Measurements from ENCODE around the gene GNPTAB. TPM values are rescaled to one million over a fixed set of nuclear protein-coding genes. Genes with fewer than 3 reads are reported as not detected.
A peak's percentile ranks its signal among the peaks of the same experiment; 100 is the strongest.
"Not testable (repeated sequence)": the region's sequence is repeated elsewhere in the genome, so short reads cannot be mapped to it uniquely, and the experiment has no call there.

GNPTAB gene
- 139 TPM for total RNA-seq

GRCh38 chr12:101830367-101831325 is at the start of gene GNPTAB:
GNPTAB (minus strand) TSS chr12:101830959; CDS start chr12:101830675, 284 bp downstream.
- FAIRE-seq (no peak), DNase-seq (ENCODE audit: low spot score in 2 of 2) (peak; percentile 88 to 91)

- FAIRE-seq (no peak), DNase-seq (ENCODE audit: low spot score in 2 of 2) (peak in 1 of 2 donors; percentile 11)
Measured at GRCh38 chr12:101878243-101878821, 47.6 kb upstream of the GNPTAB start.

- DNase-seq (ENCODE audit: low spot score in 2 of 2) (peak in 1 of 2 donors; percentile 31), FAIRE-seq (no peak)
Measured at GRCh38 chr12:101877806-101878242, 47.1 kb upstream of the GNPTAB start.

DNA sequence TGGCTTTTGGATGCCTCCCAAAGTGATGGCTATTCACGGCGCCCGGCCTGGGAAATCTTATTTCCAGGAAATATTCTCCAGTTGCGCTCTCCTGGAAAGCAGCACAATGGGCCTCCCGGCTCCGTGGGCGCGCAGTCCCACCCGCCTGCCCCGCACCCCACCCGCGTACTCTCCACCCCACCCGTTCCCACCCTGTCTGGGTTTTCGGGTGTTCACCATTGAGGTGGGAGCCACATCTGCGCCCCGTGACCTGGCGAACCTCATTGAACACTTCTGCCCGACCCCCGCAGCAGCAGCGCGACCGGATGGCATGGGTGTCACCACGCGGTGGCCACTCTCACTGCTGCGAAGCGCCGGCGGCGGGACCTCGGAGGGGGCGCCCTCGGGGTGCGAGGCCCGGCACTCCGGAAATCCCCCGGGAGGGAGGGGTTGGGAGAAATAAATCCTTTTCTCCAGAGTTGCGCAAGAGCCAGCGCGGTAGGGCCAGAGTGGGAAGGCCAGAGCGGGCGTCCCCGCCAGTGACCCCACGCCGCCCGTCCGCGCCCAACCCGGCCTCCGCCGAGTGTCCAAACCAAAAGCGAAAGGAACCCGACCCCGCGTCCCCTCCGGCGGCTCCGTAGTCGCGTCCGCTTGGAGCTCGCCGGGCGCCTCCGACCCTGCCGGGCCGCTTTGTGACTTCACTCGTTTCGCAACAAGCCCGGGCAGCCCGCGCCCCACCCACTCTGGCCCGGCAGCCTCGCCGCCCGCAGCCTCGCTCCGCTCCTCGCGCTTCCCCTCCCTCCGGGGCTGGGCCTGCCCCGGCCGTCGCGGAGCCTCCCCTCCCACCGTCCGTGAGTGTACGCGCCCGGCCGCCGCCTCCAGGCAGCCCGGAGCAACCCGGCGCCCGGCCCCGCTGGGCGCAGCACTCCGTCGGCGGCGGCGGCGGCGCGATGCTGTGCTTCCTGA is 46.4 kb upstream of the GNPTAB start, which contains the start of gene DRAM1:
Gene DRAM1, plus strand, starts transcription at position 720 of the 945 bp plus-strand sequence. Its CDS starts 210 bp downstream, at position 930.
- DNase-seq (ENCODE audit: low spot score in 2 of 2) (peak; percentile 73 to 79), FAIRE-seq (no peak)

DNA sequence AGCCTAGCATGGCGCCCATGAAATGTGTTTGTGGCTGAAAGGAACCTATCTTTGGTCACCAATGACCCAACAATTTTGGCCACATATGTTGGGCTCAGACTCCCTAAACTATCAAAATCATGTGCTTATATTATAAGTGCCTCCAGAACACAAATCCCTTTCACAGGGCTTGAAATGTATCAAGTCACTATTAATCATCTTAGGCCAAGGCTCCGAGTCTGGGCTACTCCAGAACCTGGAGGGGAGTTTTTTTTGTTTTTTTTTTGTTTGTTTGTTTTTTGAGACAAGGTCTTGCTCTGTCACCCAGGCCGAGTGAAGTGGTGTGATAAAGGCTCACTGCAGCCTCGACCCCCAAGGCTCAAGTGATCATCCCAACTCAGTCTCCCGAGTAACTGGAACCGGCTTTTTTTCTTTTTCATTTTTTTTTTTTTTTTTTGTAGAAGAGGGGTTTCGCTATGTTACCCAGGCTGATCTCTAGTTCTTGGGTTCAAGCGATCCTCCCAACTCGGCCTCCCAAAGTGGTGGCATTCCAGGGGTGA is 45.6 kb upstream of the GNPTAB start:
- FAIRE-seq, result no peak
- DNase-seq (ENCODE audit: low spot score in 2 of 2), result peak in 1 of 2 donors; percentile 3

- DNase-seq (ENCODE audit: low spot score in 2 of 2) (no peak), FAIRE-seq (no peak)
Measured at GRCh38 chr12:101875162-101875561, 44.4 kb upstream of the GNPTAB start.

GRCh38 chr12:101870925-101871324 is 40.2 kb upstream of the GNPTAB start:
- no peak for FAIRE-seq
- no peak for DNase-seq (ENCODE audit: low spot score in 2 of 2)

- FAIRE-seq; DNase-seq (ENCODE audit: low spot score in 2 of 2): not testable (repeated sequence)
Measured at GRCh38 chr12:101867619-101868018, 36.9 kb upstream of the GNPTAB start.

DNA sequence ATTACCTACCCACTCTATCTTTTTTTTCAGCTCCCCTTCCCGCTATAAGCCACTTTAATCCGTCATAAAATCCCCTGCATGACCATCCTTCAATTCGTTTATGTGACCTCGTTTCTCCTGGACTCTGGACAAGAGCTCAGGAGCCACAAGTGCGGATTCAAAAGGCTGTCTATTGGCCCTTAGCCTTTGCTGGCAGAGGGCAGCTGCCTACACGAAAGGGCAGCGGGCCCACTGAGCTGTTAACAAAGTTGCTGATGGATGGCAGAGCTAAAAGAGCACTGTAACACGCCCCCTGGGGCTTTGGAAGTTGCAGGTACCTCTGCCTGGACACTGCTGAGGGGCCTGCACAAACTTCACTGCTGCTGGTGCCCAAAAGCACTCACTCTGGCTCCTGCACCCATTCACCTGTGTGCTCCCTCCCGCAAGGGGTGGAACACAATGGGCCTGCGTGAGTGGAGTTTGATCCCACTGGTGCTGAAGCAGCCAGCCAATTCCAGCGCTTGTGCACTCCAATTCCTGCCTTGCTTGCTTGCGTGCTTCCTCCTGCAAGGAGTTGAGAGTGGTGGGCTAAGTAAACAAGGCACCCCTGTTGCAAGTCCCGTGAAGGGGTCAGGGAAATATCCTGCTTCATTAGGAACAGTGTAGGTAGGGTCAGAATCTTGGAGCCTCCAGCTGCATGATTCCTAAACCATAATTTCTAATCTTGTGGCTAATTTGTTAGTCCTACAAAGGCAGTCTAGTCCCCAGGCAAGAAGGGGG is 36.0 kb upstream of the GNPTAB start:
- DNase-seq (ENCODE audit: low spot score in 2 of 2) (no peak), FAIRE-seq (no peak)

DNA sequence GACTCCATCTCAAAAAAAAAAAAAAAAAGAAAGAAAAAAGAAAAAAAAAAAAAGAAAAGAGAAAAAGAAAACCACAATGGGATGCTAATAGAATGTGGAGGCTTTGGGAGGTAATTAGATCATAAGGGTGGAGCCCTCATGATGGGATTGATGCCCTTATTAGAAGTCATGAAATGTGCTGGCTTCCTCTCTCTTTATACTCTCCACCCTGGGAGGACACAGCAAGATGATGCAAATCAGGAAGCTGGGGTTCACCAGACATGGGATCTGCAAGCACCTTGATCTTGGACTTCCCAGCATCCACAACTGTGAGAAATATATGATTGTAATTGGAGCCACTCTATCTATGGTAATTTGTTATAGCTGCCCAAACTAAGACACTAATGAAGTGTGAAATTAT is 33.2 kb upstream of the GNPTAB start:
- FAIRE-seq (no peak), DNase-seq (ENCODE audit: low spot score in 2 of 2) (no peak)

DNA sequence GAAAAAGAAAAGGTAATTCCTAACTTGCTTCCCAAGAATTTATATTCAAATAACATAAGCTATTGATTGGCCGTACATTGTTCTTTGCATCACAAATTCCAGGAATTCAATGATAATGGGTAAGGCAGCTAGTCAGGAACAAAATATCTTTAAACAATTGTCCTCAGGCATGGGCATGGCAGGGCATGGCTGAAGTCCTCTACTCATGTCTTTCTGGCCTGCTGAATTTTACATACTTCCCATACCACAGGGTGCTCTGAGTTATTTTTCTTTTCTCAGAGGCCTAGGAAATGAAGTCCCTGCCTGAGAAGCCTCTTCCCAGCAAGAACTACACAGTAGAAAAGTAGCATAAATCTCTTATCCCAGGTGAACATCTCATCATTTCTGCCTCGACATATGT is 31.5 kb upstream of the GNPTAB start:
- DNase-seq (ENCODE audit: low spot score in 2 of 2) (no peak), FAIRE-seq (no peak)

DNA sequence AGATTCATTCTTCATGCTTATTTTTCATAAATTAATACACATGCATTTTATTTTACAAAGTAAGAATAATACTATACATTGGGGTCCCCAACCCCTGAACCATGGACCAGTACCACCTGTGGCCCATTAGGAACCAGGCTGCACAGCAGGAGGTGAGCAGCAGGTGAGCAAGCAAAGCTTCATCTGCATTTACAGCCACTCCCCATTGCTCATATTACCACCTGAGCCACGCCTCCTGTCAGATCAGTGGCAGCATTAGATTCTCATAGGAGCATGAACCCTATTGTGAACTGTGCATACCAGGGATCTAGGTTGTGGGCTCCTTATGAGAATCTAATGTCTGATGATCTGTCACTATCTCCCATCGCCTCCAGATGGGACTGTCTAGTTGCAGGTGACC is 30.9 kb upstream of the GNPTAB start:
- FAIRE-seq; DNase-seq (ENCODE audit: low spot score in 2 of 2): not testable (repeated sequence)

DNA sequence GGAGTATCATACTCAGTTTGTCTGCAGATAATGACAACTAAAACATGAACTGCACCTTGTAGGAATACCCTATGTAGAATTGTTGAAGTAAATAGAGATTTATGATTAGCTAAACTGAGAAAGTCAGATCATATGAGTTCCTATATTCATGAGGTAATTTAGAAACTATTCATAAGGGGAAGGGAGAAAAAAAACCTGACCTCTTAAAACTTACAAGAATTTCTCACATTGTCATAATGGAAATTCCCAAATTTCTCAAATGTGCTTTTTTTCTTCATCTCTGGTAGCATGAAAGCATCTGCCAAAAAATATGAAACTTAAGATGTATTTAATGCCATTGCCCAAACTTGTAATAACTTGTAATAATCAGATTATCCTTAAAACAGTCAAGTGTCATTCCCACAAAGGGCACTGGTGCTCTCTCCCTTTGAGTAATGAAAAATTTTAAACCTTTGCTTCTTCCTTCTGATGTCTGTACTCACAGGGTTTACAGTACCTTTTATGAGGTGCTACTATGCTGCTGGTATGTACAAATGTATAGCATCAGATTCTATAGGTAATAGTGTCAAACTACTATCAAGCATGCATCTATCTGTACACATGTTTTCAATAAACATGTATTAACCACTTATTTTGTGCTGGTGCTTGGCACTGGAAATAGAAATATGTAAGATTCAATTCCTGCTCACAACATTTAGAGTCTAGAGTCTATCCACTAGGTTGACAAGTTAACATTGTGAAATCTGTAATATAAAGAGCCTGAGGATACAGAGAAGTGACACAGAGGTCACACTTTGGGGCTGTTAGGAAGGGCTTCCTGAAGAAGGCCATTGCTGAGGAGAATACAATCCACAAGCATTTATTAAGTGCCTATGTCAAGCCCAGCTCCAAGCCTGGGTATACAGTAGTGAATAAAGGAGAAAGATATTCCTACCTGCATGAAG is 29.2 kb upstream of the GNPTAB start:
- DNase-seq (ENCODE audit: low spot score in 2 of 2) (no peak), FAIRE-seq (no peak)

- DNase-seq (ENCODE audit: low spot score in 2 of 2) (no peak), FAIRE-seq (no peak)
Measured at GRCh38 chr12:101858361-101858760, 27.6 kb upstream of the GNPTAB start.

DNA sequence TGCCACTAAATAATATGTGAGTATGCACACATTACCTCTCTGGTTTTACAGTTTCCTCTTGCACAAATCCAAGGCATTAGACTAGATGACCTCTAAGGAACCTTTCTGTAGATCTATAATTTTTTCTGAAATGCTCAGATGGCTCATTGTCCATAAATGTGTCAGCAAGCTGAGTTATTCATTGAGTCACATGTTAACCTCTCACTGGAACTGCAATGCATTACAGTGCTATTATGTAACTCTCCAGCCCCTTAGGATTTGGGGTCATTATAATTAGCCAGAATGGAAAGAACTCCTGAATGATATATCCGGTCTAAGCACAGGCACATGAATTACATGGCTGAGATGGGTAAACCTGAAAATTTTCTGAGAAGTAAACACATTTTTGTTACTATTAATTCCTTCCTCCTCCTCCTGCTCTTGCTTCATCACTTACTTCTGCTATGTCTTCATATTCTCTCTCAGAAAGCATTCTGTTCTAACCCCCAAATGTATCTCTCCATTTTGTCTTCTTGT is 26.3 kb upstream of the GNPTAB start:
- DNase-seq (ENCODE audit: low spot score in 2 of 2), result no peak
- no peak for FAIRE-seq

DNA sequence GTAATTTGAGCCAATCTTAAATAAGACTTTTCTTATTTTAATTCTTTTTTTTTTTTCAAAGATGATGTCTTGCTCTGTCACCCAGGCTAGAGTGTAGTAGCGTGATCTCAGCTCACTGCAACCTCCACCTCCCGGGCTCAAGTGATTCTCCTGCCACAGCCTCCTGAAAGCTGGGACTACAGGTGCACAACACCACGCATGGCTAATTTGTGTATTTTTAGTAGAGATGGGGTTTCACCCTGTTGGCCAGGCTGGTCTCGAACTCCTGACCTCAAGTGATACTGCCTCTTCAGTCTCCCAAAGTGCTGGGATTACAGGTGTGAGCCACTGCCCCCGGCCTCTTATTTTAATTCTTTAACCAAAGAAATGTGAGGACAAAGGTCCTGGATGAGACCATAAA is 25.9 kb upstream of the GNPTAB start:
- DNase-seq (ENCODE audit: low spot score in 2 of 2); FAIRE-seq: not testable (repeated sequence)

DNA sequence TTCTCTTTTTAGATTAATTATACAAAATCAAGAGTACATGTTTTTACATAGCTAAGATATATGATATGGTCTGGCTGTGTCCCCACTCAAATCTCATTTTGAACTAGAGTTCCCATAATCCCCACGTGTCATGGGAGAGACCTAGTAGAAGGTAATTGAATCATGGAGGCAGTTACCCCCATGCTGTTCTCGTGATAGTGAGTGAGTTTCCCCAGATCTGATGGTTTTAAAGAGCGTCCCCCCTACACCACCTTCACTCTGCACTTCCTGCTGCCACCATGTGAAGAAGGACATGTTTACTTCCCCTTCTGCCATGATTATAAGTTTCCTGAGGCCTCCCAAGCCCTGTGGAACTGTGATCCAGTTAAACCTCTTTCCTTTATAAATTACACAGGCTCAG is 25.2 kb upstream of the GNPTAB start:
- no peak for DNase-seq (ENCODE audit: low spot score in 2 of 2)

DNA sequence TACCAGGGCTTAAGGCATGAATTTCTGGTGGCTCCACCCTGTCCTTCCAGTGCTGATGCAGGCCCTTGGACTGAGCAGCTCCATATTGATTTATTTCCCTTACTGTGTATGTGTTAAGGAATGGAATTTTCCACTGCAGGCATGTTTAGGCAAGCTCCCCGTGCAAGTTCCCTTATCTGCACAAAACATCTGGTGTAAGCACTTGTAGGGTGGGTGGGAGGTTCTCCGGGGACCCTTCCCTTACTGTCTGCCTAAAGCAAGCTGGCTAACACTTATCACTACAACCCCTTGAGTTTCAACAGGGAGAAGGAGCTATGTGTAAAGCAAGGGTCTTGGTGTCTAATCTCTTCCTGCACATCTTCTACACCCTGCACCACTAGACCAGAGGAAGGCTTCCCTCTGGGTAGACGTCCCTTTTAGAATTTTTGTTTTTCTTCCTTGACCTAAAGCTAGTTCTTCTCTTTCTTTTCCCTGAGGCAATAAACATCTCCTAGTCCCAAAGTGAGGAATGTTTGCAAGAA is 24.7 kb upstream of the GNPTAB start:
- FAIRE-seq (no peak), DNase-seq (ENCODE audit: low spot score in 2 of 2) (no peak)

More for the DNA sequence above, 25.2 kb upstream of the GNPTAB start:
- no peak for FAIRE-seq

Measured in frontal cortex (tissue), 4 donors.